Loucy (cell line): ENCODE measurements around the gene USP43.
A peak's percentile ranks its signal among the peaks of the same experiment; 100 is the strongest.

Source experiments
- H2AFZ ChIP-seq: fragments of 200-600 bp; sonication (generic); 2 replicates; pipeline ENCODE4 v1.6.0; 2016; ENCODE audit warnings: antibody characterized with exemption, mild to moderate bottlenecking, low read length, moderate library complexity
- H3F3A ChIP-seq: fragments of 200-600 bp; 2 replicates; pipeline ENCODE4 v1.6.0; 2016; ENCODE audit warnings: antibody characterized with exemption, low read depth, mild to moderate bottlenecking
- H3K27me3 ChIP-seq: fragments of 200-600 bp; sonication (generic); 2 replicates; pipeline ENCODE4 v1.6.1; 2014; ENCODE audit warnings: low read length, mild to moderate bottlenecking; ENCODE audit not compliant: insufficient read depth, poor library complexity, severe bottlenecking
- H3K36me3 ChIP-seq: fragments of 200-600 bp; sonication (generic); 2 replicates; pipeline ENCODE4 v1.6.1; 2016; ENCODE audit warnings: low read length; ENCODE audit not compliant: insufficient read depth
- H3K4me1 ChIP-seq: fragments of 200-600 bp; sonication (generic); 2 replicates; pipeline ENCODE4 v1.5.1; 2014; ENCODE audit warnings: low read length, mild to moderate bottlenecking; ENCODE audit not compliant: insufficient read depth, poor library complexity, severe bottlenecking
- H3K4me2 ChIP-seq: fragments of 200-600 bp; sonication (generic); 2 replicates; pipeline ENCODE4 v1.6.0; 2014; ENCODE audit warnings: antibody characterized with exemption, low read length, low read depth, mild to moderate bottlenecking; ENCODE audit not compliant: poor library complexity, severe bottlenecking
- H3K4me3 ChIP-seq: fragments of 200-600 bp; sonication (generic); 2 replicates; pipeline ENCODE4 v1.5.1; 2014; ENCODE audit warnings: low read length, mild to moderate bottlenecking, mixed read lengths; ENCODE audit not compliant: poor library complexity, severe bottlenecking
- H3K79me2 ChIP-seq: fragments of 200-600 bp; sonication (generic); 2 replicates; pipeline ENCODE4 v1.6.1; 2014; ENCODE audit warnings: low read length; ENCODE audit not compliant: insufficient read depth
- H3K9ac ChIP-seq: fragments of 200-600 bp; sonication (generic); 2 replicates; pipeline ENCODE4 v1.6.0; 2014; ENCODE audit warnings: mild to moderate bottlenecking, low read depth, low read length, moderate library complexity; ENCODE audit not compliant: poor library complexity, severe bottlenecking
- H3K9me2 ChIP-seq: fragments of 200-600 bp; sonication (generic); replicated peaks from 2 replicates; pipeline ENCODE4 v1.6.1; 2016; ENCODE audit warnings: low read depth, low read length, mixed read lengths
- H3K9me3 ChIP-seq: fragments of 200-600 bp; sonication (generic); 2 replicates; pipeline ENCODE4 v1.6.1; 2014; ENCODE audit warnings: mild to moderate bottlenecking, antibody characterized with exemption, low read length, low read depth; ENCODE audit not compliant: insufficient read depth
- H4K20me1 ChIP-seq: fragments of 200-600 bp; sonication (generic); 2 replicates; pipeline ENCODE4 v1.6.0; 2014; ENCODE audit warnings: antibody characterized with exemption, low read length, mild to moderate bottlenecking; ENCODE audit not compliant: insufficient read depth, poor library complexity, severe bottlenecking
- CTCF ChIP-seq: fragments of 200-600 bp; sonication (generic); conservative IDR thresholded peaks from 2 replicates; pipeline ENCODE4 v1.5.1; 2014; ENCODE audit warnings: mild to moderate bottlenecking, antibody characterized with exemption, low read length
- EZH2phosphoT487 ChIP-seq: fragments of 200-600 bp; IDR thresholded peaks from 2 replicates; pipeline ENCODE4 v1.6.1; 2018; ENCODE audit warnings: antibody characterized with exemption, mild to moderate bottlenecking, moderate library complexity, borderline replicate concordance

Gene USP43

DNA sequence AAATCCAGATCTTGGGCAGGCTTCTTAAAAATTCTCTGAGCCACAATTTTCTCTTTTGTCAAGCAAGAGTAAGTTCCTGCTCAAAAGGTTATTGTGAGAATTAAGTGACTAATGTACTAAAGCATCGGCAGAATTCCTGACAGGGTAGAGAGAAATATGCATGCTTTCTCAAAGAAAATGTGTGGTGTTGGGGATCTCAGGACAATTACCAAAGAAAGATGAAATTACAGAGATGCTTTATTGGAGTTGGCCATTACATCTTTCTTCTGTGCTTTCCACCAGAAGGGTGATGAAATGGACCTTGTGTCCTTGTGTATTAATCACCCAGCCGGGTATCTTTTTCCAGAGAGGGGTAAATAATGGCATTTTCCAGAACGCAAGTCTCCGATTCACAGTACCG lies 1.7 kb upstream of the USP43 start:
- Histone ChIP-seq H3K9me3 (no peaks in the 10 kb centered on the region), H3K27me3 (no peaks in the 10 kb centered on the region), H3K4me3 (no peak overlapping the region), H3K36me3 (no peaks in the 10 kb centered on the region), H3K79me2 (peaks cover 18% of the 10 kb centered on the region), H2AFZ (no peak overlapping the region), H3K4me2 (peak overlapping the region; percentile 82), H3K9me2 (no peaks in the 10 kb centered on the region), H3K9ac (no peak overlapping the region), H3F3A (no peaks in the 10 kb centered on the region), H4K20me1 (peaks cover 7% of the 10 kb centered on the region), H3K4me1 (peaks cover 23% of the 10 kb centered on the region)
- TF ChIP-seq EZH2phosphoT487 (no peak), CTCF (no peak)

GRCh38 chr17:9645851-9646545 lies 681 bp downstream of the USP43 start:
- no peak for TF ChIP-seq EZH2phosphoT487
- peak; percentile 46 for TF ChIP-seq CTCF
- H3K4me1 ChIP-seq: peaks cover 23% of the 10 kb centered on the region
- H3K79me2 ChIP-seq: peaks cover 18% of the 10 kb centered on the region
- H3K4me3 ChIP-seq: peak overlapping the region; percentile 86
- H3F3A ChIP-seq: no peaks in the 10 kb centered on the region
- no peaks in the 10 kb centered on the region for H3K9me2 ChIP-seq
- peak overlapping the region; percentile 75 for H3K9ac ChIP-seq
- no peaks in the 10 kb centered on the region for H3K36me3 ChIP-seq
- no peaks in the 10 kb centered on the region for H3K27me3 ChIP-seq
- no peaks in the 10 kb centered on the region for H3K9me3 ChIP-seq
- H2AFZ ChIP-seq: peak overlapping the region; percentile 86
- H3K4me2 ChIP-seq: peak overlapping the region; percentile 82
- H4K20me1 ChIP-seq: peaks cover 7% of the 10 kb centered on the region

DNA sequence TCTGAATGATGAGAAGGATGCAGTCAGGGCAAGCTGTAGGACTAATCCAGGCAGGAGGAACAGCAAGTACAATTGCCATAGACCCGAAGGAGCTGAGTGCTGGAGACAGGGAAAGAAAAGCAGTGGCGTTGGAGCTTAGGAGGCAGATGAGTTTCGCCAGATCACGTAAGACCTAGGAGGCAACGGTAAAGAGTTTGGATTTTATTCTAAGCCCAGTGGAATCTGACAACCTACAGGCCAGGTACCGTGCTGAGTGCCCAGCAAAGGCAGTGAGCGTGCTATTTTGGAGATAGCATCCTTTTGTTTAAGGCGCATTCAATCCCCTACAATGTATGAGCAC lies 1.2 kb downstream of the USP43 start:
- Histone ChIP-seq H2AFZ (peak overlapping the region; percentile 86; the same call in 1 of the 2 replicates), H3K4me2 (peak overlapping the region; percentile 82), H3K4me1 (peaks cover 23% of the 10 kb centered on the region), H3K9ac (peak overlapping the region; percentile 75), H3K4me3 (peak overlapping the region; percentile 86), H3K36me3 (no peaks in the 10 kb centered on the region), H3K9me3 (no peaks in the 10 kb centered on the region), H3F3A (no peaks in the 10 kb centered on the region), H3K79me2 (peaks cover 18% of the 10 kb centered on the region), H4K20me1 (peaks cover 7% of the 10 kb centered on the region), H3K9me2 (no peaks in the 10 kb centered on the region), H3K27me3 (no peaks in the 10 kb centered on the region)
- no peak for TF ChIP-seq CTCF
- no peak for TF ChIP-seq EZH2phosphoT487
